ENCODE measurements around the gene MRAP. TPM values are rescaled to one million over a fixed set of nuclear protein-coding genes. Genes with fewer than 3 reads are reported as not detected.
A peak's percentile ranks its signal among the peaks of the same experiment; 100 is the strongest.

Gene MRAP
- total and polyA plus RNA-seq, 9 of the 15 experiments (the other 6 are each of a cell fraction or from before 2014, with no cell fraction given) = 0.63 to 2.3 TPM; not detected in 7

GRCh38 chr21:32279377-32279680 lies 19.3 kb upstream of the MRAP start:
- peaks cover 38% of the 10 kb centered on the region for H3K79me2 ChIP-seq (ENCODE audit: control insufficient read depth, insufficient read depth, low read length)
- no peak; the same call in 2 of the 3 replicates for ATAC-seq
- TF ChIP-seq MEIS2 (IDR thresholded peaks at IDR 0.05; ENCODE audit: partially characterized antibody) (no peak), NBN (IDR thresholded peaks at IDR 0.05; ENCODE audit: low read depth) (0 out of 2 replicates have a peak, but pooled peaks have one; percentile 3), ZNF318 (IDR thresholded peaks at IDR 0.05; ENCODE audit: borderline replicate concordance in 1 of 2, low read depth in 1 of 2) (no peak), ZNF740 (CRISPR knock-in tag; IDR thresholded peaks at IDR 0.05) (no peak), ZNF740 (tag; IDR thresholded peaks at IDR 0.05) (peak in 1 of 2 experiments; percentile 57; a peak in 1 of 4 replicates), ZNF232 (CRISPR knock-in tag; IDR thresholded peaks at IDR 0.05) (no peak), TEAD4 (IDR thresholded peaks at IDR 0.05; ENCODE audit: low read length) (peak; percentile 4; the same call in 1 of the 2 replicates), TEAD4 (CRISPR knock-in tag; IDR thresholded peaks at IDR 0.05; ENCODE audit: borderline replicate concordance) (no peak), KDM1A (IDR thresholded peaks at IDR 0.05) (0 out of 4 replicates have a peak, but pooled peaks of 1 of the 2 experiments have one; percentile 20), CBX2 (IDR thresholded peaks at IDR 0.05; ENCODE audit: insufficient read depth, low read length, poor library complexity, severe bottlenecking) (no peak), ZNF146 (CRISPR knock-in tag; IDR thresholded peaks at IDR 0.05; ENCODE audit: unreplicated experiment) (no peak), HOMEZ (CRISPR knock-in tag; IDR thresholded peaks at IDR 0.05) (no peak)

More at GRCh38 chr21:32279377-32279680, 19.3 kb upstream of the MRAP start:
- no peaks in the 10 kb centered on the region for H3K27me3 ChIP-seq (ENCODE audit: control insufficient read depth in 2 of 2, insufficient read depth in 2 of 2, low read length in 2 of 2)
- H3K9me3 ChIP-seq (replicated peaks; ENCODE audit: control insufficient read depth, insufficient read depth, low read depth, low read length) = no peaks in the 10 kb centered on the region
- intact Hi-C loops (cut with micrococcal nuclease) = no loop called here
- peaks cover 18% of the 10 kb centered on the region for H3K36me3 ChIP-seq (ENCODE audit: control insufficient read depth, insufficient read depth, low read length)
- H3K9me1 ChIP-seq (ENCODE audit: control insufficient read depth, insufficient read depth, low read length) = no peaks in the 10 kb centered on the region
- DNase-seq (ENCODE audit: extremely low read depth in 1 of 4, low spot score in 3 of 4) (no peak), FAIRE-seq (peak; percentile 6)
- H4K20me1 ChIP-seq (replicated peaks; ENCODE audit: control insufficient read depth, insufficient read depth, low read length) = no peaks in the 10 kb centered on the region
- peak overlapping the region; percentile 76 for H3K4me3 ChIP-seq
- H3K4me2 ChIP-seq (ENCODE audit: insufficient read depth, low read length) = peak overlapping the region; percentile 83
- H3K27ac ChIP-seq (ENCODE audit: extremely low read depth, low read depth, low read length) = peak overlapping the region; percentile 17
- in situ Hi-C loops (cut with MboI) = no loop called here
- H3K9ac ChIP-seq (ENCODE audit: insufficient read depth in 1 of 2, low read depth in 2 of 2, low read length in 2 of 2) = peak overlapping the region; percentile 59 to 77
- BruUV-seq (replicated peaks) = TSS peak; percentile 87
- CTCF ChIA-PET (ENCODE audit: low intra/inter-chr PET ratio) = no interaction called here
- POLR2A ChIA-PET = interaction anchor here (0.8 to 1.2 kb wide), 3 partner anchors 10 to 630 kb away, joined by 3 to 4 read pairs (median 4); partner anchors contain the start of gene MRAP
- peaks cover 3 to 16% of the 10 kb centered on the region in 2 experiments; a peak in 4 of 5 replicates for H3K4me1 ChIP-seq (replicated peaks in 1 of 2; ENCODE audit: control insufficient read depth in 2 of 2, insufficient read depth in 2 of 2, low read length in 2 of 2)
- WGBS (ENCODE audit: insufficient coverage, low coverage, missing lambda C conversion rate) = 17% methylated on average over 10 of the region's 10 CpGs
- peak overlapping the region; percentile 95 for H2AFZ ChIP-seq (ENCODE audit: low read depth, low read length)

Data from K562 (cell line).